Anterior cingulate cortex (tissue), 58 donors: ENCODE data around the gene GPA33.
"Not testable (repeated sequence)": the region's sequence is repeated elsewhere in the genome, so short reads cannot be mapped to it uniquely, and the experiment has no call there.

ENCODE experiments used
- DNase-seq, 58 donors: peaks; one replicate each; lab custom pipeline; 2025; lab: John Stamatoyannopoulos, UW

Gene GPA33

DNA sequence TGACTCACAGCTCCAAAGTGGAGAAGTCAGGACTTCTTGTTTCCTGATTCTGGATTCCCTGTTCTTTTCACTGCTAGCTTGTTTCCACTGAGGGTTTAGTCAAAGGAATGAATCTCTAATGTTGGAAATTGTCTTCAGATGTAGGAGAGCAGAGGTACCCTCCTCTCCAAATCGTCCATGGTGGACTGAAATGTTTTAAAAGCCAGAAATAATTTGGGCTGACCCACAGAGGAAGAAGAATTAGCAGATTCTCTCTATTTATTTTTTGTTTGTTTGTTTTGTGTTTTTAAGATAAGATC lies 30.4 kb downstream of the GPA33 start:
- no peak for DNase-seq

DNA sequence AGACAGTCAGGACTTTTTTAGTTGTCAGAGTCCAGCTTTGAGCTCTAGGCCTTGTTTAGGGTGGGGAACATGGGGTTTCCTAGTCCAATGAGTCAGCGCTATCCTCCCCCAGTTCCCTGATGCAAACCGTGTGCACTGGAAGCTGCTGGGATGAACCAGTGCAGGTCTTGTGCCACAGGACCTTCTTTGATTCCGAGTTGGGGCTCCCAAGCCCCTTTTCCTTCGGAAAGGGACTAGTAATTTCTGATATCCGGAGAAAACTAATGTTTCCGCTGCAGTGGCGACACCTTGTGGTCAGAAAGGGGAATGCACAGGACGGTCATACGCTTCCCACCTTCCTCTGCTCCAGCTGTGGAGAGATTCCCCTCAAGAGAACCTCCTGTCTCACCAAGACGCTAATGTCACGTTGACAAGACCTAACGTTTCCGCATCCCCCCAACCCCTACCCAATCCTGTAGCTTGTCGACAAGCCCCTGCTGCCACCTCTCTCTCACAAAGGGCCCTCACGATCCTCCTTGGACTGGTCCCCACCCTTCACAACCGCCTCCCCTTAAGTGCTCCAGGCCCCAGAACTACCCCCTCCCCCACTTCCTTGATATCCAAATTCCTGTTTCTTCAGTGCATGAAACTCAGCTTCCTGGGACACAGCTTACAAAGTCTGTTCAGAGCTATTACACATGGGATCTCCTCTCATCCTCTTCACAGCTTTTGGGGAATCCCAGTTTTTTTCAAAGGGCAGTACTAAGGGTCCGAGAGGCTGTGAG lies 30.9 kb downstream of the GPA33 start:
- peak in 52 of 58 donors; percentile 3 to 87 (median 42) for DNase-seq

GRCh38 chr1:167057241-167057688 lies 32.9 kb downstream of the GPA33 start:
- peak in 43 of 58 donors; percentile 5 to 75 (median 28) for DNase-seq

DNA sequence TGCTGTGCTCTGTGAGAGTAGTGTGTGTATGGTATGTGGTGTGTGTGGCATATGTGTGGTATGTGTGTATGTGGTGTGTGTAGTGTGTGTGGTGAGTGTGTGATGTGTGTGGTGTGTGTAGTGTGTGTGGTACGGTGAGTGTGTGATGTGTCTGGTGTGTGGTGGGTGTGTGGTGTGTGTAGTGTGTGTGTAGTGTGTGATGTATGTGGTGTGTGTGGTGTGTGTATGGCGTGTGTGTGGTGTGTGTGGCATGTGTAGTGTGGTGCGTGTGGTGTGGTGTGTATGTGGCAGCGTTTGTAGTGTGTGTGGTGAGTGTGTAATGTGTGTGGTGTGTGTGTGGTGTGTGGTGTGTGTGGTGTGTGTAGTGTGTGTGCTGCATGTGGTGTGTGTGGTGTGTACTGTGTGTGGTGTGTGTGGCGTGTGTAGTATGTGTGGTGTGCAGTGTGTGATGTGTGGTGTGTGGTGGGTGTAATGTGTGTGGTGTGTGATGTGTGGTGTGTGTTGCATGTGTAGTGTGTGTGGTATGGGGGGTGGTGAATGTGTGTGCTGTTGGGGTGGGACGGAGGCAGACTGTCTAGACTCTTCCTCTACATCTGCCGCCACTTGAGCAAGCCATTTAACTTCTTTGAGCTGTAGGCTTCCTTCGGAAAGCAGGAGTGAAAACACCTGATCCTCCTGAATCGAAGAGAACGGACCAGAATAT lies 33.5 kb downstream of the GPA33 start:
- DNase-seq = no peak

GRCh38 chr1:167054946-167055630 lies 35.1 kb downstream of the GPA33 start:
- DNase-seq = no peak

DNA sequence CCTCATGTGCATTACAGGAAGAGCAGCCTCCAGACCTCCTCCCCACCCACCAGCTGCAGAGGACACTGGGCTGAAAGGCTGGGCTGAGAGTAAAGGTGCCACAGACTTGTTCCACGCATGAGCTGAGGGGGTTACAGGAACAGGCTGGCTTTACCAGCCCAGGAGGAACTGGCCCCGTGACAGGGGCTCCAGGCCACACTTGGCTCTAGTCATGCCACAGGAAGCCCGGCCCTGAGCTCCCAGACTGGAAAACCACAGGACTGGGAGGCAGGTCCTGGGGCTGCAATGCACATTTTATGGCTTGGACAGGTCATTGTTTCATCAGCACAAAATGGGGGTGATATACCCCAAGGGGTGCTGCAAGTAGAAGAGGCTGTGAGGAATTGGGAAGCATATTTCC lies 35.6 kb downstream of the GPA33 start:
- DNase-seq = no peak

- no peak for DNase-seq
Measured at GRCh38 chr1:167052389-167052788, 37.8 kb downstream of the GPA33 start.

DNA sequence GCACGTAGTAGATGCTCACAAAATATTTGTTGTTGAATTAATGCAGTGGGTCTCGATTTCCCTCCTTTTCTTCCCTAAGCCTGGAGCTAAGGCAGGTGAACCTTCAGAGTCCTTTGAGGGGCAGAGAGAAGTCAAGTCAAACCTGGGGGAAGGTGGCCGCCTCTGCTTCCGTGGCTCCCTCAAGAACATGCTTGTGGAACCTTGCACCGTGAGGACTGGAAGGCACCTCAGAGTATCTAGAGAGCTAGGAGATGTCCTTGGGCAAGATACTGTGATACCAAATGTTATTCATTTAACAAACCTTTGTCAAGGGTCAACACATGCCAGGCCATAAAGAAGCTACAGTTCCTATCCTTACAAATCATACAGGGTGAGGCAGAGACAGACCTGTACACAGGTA lies 38.3 kb downstream of the GPA33 start:
- no peak for DNase-seq

DNA sequence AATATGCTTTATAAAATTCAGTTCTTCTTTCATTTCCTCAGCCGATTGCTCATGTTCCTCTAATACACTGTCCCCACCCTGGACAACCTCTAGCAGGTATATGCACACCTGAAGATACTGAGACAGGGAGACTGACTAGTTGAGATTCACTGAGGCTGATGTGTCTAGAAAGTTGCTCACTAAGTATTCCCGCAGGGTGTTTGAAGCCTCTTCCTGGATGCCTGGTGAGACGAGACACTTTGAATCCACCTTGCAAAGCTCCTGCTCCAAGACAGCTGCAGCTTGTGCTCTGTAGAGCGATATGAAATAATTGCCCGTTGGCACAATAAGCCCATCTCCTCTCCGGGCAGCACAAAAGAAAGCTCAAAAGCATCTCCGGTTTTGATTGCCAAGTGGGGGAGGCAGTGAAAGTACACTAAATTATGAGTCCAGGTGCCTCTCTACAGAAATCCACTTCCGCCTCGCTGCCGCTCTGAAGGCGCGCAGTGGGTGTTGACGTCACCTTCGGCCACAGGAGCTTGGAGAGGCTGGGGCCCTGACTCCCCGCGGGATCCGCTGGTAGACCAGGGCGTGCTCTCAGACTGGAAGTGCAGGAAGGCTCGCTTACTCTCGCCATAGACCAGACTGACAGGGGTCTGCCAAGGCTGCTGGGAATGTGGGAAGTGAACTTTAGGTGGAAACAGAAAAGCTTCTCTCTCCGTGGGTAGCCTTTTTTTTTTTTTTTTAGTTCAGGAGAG lies 46.3 kb downstream of the GPA33 start:
- DNase-seq = peak in 36 of 58 donors; percentile 6 to 64 (median 27)

DNA sequence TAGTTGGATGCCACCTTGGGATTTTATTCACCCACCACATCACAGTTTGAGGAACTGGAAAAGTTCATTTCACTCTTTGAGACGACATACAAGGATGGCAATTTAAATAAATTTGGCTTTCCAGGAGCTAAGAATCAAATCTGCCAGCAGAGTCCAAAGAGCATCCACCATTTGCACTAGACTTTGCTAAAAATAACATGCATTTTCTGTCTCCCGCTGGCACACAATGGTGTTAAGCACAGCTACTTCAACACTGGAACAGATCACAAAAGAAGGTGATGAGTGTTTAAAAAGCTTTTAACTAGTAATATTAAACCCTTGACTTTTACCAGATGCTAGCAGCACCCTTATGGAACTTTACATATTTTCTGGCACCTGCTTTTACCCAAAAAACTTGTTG lies 56.5 kb downstream of the GPA33 start:
- no peak for DNase-seq

DNA sequence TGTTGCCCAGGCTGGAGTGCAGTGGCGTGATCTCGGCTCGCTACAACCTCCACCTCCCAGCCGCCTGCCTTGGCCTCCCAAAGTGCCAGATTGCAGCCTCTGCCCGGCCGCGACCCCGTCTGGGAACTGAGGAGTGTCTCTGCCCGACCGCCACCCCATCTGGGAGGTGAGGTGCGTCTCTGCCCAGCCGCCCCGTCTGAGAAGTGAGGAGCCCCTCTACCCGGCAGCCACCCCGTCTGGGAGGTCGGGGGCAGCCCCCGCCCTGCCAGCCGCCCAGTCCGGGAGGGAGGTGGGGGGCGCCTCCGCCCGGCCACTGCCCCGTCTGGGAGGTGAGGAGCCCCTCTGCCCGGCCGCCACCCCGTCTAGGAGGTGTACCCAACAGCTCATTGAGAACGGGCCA lies 60.6 kb downstream of the GPA33 start:
- not testable (repeated sequence) for DNase-seq

GRCh38 chr1:167022384-167022783 lies 67.8 kb downstream of the GPA33 start:
- no peak for DNase-seq

GRCh38 chr1:167016100-167016750 lies 74.0 kb downstream of the GPA33 start:
- DNase-seq = no peak

DNA sequence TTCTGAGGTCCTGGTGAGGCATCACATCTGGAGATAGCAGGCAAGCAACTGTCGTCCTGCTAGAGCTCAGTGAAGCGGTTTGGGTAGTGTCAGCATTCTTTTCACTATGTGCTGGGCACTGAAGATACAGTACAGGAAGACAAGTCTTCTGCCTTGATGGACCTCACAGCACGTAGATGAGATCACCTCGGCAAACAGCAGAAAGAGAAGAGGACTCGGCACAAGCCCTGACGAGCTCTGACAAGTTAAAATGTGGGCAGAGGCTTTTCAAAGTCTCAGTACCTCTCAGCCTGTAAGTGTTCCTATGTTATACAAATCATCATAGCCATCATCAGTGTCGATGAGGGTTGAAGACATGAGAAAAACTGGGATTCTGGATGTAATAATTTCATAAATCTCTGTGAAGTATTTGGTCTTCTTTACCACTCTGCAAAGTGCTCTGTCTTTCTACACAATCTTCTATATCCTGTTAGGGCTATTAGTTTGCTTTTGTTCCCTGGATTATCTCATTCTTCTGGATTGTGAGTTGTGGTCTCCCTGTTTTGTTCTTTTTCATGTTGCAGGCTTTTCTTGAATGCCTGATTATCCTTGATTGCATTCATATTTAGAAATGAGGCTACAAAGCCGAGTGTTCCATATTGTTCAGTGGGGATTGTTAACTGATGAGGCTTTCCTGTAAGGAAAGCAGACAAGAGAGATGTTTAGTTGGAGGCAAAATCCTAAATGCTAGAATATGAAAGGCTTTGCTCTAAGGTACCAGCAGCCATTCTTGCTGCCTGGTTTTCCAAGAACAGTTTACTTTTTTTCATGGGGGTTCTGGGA lies 76.9 kb downstream of the GPA33 start:
- DNase-seq = no peak

GRCh38 chr1:167012570-167012969 lies 77.6 kb downstream of the GPA33 start:
- DNase-seq = no peak

- DNase-seq = no peak
Measured at GRCh38 chr1:167011560-167012191, 78.5 kb downstream of the GPA33 start.

DNA sequence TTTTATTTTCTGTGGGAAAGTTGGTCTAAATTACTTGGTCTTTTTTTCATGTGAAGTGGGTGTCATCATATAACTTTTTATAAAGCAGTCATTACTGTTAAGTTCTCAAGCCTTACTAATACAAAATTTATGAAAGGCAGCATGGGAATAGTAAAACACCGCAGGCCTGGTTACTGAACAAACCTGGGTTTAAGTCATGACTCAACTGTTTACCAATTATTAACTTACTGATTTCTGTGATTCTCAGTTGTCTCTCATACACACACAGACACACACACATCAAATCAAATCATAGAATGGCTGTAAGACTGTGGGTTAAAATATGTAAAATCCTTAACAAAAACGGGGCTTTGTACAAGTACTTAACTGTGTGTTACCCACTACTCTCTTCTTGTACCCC lies 86.5 kb downstream of the GPA33 start:
- no peak for DNase-seq
